Measurements from ENCODE around the gene CAPN7.

CAPN7 gene

DNA sequence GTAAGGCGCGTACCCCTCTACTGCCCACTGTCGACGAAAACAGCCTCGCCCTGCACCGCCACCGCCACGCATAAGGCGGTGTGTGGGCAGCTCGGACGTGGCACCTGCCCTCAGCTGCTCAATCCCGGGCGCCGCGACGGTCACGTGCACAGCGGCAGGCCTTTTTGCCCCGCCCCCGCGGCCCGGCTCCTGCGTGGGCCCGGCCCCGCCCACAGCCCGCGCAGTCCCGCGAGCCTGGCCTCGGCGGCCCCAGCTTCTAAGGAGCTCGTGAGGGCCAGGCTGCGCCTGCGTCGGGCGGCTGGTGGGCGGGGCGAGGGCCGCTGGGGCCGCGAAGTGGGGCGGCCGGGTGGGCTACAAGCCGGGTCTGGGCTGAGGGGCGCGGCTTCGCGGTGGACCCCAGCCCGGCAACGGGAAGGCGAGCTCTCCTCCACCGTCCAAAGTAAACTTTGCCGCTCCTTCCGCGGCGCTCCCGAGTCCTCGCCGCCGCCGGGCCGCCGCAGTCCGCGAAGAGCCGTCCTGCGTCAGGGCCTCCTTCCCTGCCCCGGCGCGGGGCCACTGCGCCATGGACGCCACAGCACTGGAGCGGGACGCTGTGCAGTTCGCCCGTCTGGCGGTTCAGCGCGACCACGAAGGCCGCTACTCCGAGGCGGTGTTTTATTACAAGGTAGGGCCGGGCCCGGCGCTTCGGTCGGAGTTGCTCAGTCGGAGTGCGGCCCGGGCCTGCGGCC, at the start of gene CAPN7:
TSS of gene CAPN7 (plus strand) at position 313 of the 728 bp plus-strand sequence. CDS start at position 563, 250 bp downstream.
- TF ChIP-seq RAD21 (IDR thresholded peaks at IDR 0.05; ENCODE audit: low read depth) (no peak), TEAD4 (IDR thresholded peaks at IDR 0.05) (no peak; the same call in 1 of the 2 replicates), CREB1 (IDR thresholded peaks at IDR 0.05; ENCODE audit: low read depth) (no peak), TAF1 (IDR thresholded peaks at IDR 0.05; ENCODE audit: low read depth) (peak; percentile 69), ZBTB7A (IDR thresholded peaks at IDR 0.05; ENCODE audit: low read depth) (peak; percentile 96), TCF12 (IDR thresholded peaks at IDR 0.05; ENCODE audit: low read depth) (peak; percentile 54; the same call in 1 of the 2 replicates), NFIC (IDR thresholded peaks at IDR 0.05) (0 out of 2 replicates have a peak, but pooled peaks have one; percentile 11), EP300 (IDR thresholded peaks at IDR 0.05; ENCODE audit: borderline replicate concordance) (0 out of 2 replicates have a peak, but pooled peaks have one; percentile 25), CEBPB (IDR thresholded peaks at IDR 0.05) (no peak), YY1 (IDR thresholded peaks at IDR 0.05; ENCODE audit: low read depth) (peak; percentile 82), EGR1 (IDR thresholded peaks at IDR 0.05) (peak; percentile 91), FOXM1 (IDR thresholded peaks at IDR 0.05; ENCODE audit: borderline replicate concordance, low read depth) (no peak)
- TF ChIP-seq, protein P1, sequence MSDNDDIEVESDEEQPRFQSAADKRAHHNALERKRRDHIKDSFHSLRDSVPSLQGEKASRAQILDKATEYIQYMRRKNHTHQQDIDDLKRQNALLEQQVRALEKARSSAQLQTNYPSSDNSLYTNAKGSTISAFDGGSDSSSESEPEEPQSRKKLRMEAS (IDR thresholded peaks at IDR 0.05): peak; percentile 97
- TF ChIP-seq, protein P2, sequence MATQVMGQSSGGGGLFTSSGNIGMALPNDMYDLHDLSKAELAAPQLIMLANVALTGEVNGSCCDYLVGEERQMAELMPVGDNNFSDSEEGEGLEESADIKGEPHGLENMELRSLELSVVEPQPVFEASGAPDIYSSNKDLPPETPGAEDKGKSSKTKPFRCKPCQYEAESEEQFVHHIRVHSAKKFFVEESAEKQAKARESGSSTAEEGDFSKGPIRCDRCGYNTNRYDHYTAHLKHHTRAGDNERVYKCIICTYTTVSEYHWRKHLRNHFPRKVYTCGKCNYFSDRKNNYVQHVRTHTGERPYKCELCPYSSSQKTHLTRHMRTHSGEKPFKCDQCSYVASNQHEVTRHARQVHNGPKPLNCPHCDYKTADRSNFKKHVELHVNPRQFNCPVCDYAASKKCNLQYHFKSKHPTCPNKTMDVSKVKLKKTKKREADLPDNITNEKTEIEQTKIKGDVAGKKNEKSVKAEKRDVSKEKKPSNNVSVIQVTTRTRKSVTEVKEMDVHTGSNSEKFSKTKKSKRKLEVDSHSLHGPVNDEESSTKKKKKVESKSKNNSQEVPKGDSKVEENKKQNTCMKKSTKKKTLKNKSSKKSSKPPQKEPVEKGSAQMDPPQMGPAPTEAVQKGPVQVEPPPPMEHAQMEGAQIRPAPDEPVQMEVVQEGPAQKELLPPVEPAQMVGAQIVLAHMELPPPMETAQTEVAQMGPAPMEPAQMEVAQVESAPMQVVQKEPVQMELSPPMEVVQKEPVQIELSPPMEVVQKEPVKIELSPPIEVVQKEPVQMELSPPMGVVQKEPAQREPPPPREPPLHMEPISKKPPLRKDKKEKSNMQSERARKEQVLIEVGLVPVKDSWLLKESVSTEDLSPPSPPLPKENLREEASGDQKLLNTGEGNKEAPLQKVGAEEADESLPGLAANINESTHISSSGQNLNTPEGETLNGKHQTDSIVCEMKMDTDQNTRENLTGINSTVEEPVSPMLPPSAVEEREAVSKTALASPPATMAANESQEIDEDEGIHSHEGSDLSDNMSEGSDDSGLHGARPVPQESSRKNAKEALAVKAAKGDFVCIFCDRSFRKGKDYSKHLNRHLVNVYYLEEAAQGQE (IDR thresholded peaks at IDR 0.05; ENCODE audit: low read depth): 0 out of 2 replicates have a peak, but pooled peaks have one; percentile 21
- TF ChIP-seq, protein P3, sequence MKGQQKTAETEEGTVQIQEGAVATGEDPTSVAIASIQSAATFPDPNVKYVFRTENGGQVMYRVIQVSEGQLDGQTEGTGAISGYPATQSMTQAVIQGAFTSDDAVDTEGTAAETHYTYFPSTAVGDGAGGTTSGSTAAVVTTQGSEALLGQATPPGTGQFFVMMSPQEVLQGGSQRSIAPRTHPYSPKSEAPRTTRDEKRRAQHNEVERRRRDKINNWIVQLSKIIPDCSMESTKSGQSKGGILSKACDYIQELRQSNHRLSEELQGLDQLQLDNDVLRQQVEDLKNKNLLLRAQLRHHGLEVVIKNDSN (IDR thresholded peaks at IDR 0.05): peak; percentile 97

DNA sequence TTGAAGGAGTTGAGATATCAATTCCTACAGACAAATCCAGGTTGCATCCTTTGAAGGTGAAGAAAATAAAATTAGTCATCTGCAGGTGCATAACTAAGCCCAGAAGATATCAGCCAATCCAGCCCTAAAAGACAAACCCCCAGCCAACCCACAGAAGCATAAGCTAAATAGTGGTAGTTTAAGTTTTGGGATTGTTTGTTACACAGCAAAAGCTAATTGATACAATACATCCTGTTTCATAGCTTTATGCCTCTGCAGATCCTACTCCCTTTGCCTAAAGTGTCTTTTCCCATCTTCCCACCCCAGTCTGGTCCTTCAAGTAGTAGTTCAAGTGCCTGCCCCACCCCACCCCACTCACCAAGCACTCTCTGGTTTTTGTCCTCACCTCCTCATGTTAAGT, 48.6 kb upstream of the CAPN7 start:
- TF ChIP-seq, protein P3 (IDR thresholded peaks at IDR 0.05): no peak
- TF ChIP-seq NFIC (IDR thresholded peaks at IDR 0.05): no peak
- TF ChIP-seq RAD21 (IDR thresholded peaks at IDR 0.05; ENCODE audit: low read depth): no peak
- TF ChIP-seq, protein P1 (IDR thresholded peaks at IDR 0.05): no peak
- no peak for TF ChIP-seq FOXM1 (IDR thresholded peaks at IDR 0.05; ENCODE audit: borderline replicate concordance, low read depth)
- no peak for TF ChIP-seq EGR1 (IDR thresholded peaks at IDR 0.05)
- TF ChIP-seq, protein P2 (IDR thresholded peaks at IDR 0.05; ENCODE audit: low read depth): no peak

DNA sequence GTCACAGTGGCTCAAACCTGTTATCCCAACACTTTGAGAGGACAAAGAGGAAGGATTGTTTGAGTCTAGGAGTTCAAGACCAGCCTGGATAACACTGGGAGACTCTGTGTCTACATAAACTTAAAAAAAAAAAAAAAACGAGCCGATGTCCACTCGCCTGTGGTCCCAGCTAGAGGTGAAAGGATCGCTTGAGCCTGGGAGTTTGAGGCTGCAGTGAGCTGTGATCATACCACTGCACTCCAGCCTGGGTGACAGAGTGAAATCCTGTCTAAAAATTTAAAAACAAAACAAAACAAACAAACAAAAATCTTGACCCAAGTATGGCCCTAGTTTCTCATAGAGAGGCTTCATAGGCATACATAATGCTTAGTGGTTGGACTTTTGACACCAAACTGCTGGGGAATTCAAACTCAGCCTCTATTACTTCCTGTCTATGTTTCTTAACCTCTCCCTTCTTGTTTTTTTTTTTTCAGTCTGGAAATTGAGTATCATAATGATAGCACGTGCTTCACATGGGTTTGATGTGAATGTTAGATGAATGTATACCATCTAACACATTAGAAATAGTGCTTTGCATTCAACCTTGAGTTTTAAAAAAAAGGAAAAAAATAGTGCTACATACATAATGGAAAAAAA, 46.4 kb upstream of the CAPN7 start:
- TF ChIP-seq TAF1 (IDR thresholded peaks at IDR 0.05; ENCODE audit: low read depth): no peak
- TF ChIP-seq YY1 (IDR thresholded peaks at IDR 0.05; ENCODE audit: low read depth): no peak
- TF ChIP-seq NFIC (IDR thresholded peaks at IDR 0.05): no peak
- no peak for TF ChIP-seq CEBPB (IDR thresholded peaks at IDR 0.05)
- TF ChIP-seq CREB1 (IDR thresholded peaks at IDR 0.05; ENCODE audit: low read depth): no peak
- no peak for TF ChIP-seq TEAD4 (IDR thresholded peaks at IDR 0.05)
- TF ChIP-seq, protein P2 (IDR thresholded peaks at IDR 0.05; ENCODE audit: low read depth): no peak
- TF ChIP-seq RAD21 (IDR thresholded peaks at IDR 0.05; ENCODE audit: low read depth): no peak
- TF ChIP-seq EP300 (IDR thresholded peaks at IDR 0.05; ENCODE audit: borderline replicate concordance): no peak
- TF ChIP-seq FOXM1 (IDR thresholded peaks at IDR 0.05; ENCODE audit: borderline replicate concordance, low read depth): no peak
- TF ChIP-seq TCF12 (IDR thresholded peaks at IDR 0.05; ENCODE audit: low read depth): no peak
- TF ChIP-seq, protein P1 (IDR thresholded peaks at IDR 0.05): no peak
- TF ChIP-seq ZBTB7A (IDR thresholded peaks at IDR 0.05; ENCODE audit: low read depth): no peak
- TF ChIP-seq, protein P3 (IDR thresholded peaks at IDR 0.05): no peak
- no peak for TF ChIP-seq EGR1 (IDR thresholded peaks at IDR 0.05)

Data from Ishikawa (cell line).